MV-4-11 (cell line): Measurements from ENCODE around the gene ALG13.
A peak's percentile ranks its signal among the peaks of the same experiment; 100 is the strongest.
"Not testable (repeated sequence)": the region's sequence is repeated elsewhere in the genome, so short reads cannot be mapped to it uniquely, and the experiment has no call there.

ENCODE experiments used
- DNase-seq: peaks from one replicate; lab custom pipeline; 2025; lab: John Stamatoyannopoulos, UW

Gene ALG13

DNA sequence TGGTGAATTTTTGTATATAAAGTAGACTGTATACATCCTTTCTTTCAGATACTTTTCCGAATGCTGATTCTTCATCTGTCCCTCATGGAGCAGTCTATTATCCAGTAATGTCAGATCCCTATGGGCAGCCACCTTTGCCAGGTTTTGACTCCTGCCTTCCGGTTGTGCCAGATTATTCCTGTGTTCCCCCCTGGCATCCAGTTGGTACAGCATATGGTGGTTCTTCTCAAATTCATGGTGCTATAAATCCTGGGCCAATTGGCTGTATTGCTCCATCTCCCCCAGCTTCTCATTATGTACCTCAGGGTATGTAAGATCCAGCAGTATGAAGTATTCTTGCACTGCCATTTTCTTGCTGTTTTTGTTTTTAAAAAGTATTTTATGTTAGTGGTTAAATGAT, 78.7 kb downstream of the ALG13 start:
- DNase-seq, result no peak

- DNase-seq, result no peak
Measured at GRCh38 chrX:111761578-111762135, 80.7 kb downstream of the ALG13 start.

DNA sequence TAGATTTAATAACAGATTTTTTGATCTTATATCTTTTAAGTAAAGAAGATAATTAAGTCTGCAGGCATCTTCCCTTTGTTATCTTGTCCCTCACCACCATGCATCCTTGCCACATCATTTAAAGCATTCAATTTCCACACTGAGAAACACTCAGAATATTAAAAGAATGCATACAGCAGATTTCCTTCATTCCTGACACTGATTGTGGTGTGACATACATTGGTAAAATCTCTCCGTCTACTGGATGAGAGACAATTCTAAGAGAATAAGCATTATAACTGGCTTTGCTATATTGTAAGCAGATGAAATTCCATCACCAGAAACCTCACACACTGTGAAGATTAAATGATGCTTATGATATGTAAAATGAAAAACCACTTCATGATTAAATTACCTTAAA, 97.6 kb downstream of the ALG13 start:
- no peak for DNase-seq

GRCh38 chrX:111779582-111779981, 98.6 kb downstream of the ALG13 start:
- peak; percentile 62 for DNase-seq

- no peak for DNase-seq
Measured at GRCh38 chrX:111784667-111785066, 103.7 kb downstream of the ALG13 start.

DNA sequence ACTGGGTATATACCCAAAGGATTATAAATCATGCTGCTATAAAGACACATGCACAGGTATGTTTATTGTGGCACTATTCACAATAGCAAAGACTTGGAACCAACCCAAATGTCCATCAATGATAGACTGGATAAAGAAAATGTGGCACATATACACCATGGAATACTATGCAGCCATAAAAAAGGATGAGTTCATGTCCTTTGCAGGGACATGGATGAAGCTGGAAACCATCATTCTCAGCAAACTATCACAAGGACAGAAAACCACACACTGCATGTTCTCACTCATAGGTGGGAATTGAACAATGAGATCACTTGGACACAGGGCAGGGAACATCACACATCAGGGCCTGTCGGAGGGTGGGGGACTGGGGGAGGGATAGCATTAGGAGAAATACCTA, 109.1 kb downstream of the ALG13 start:
- DNase-seq, result not testable (repeated sequence)
